GM12878 (cell line): ENCODE data around the gene COBLL1.

ENCODE experiments used
- EGR1 ChIP-seq, 2 experiments: IDR thresholded peaks; 1 replicate in 1 of 2; 2 replicates in 1 of 2; pipeline ENCODE4 v1.6.1; 2011 to 2012; ENCODE audit warnings: low read depth in 2 of 2, low read length in 2 of 2, borderline replicate concordance in 1 of 2, mild to moderate bottlenecking in 1 of 2, moderate library complexity in 1 of 2
- JUND ChIP-seq: IDR thresholded peaks from 2 replicates; pipeline ENCODE4 v1.6.1; 2012; ENCODE audit warnings: low read depth, mild to moderate bottlenecking, low read length, improper control_type of control experiment, moderate library complexity
- SREBF1 ChIP-seq: IDR thresholded peaks from 2 replicates; pipeline ENCODE4 v1.6.1; 2012; ENCODE audit warnings: mild to moderate bottlenecking, low read length
- ZBED1 ChIP-seq: IDR thresholded peaks from 2 replicates; pipeline ENCODE4 v1.6.1; 2016; ENCODE audit warnings: borderline replicate concordance
- TF ChIP-seq, protein P1 (sequence below), 3 experiments: IDR thresholded peaks in 2 of 3; conservative IDR thresholded peaks in 1 of 3; 2 replicates each; pipeline ENCODE4 v1.5.1; 2011; ENCODE audit warnings: low read depth in 3 of 3, low read length in 3 of 3, mild to moderate bottlenecking in 3 of 3, control low read depth in 2 of 3, moderate library complexity in 2 of 3, inconsistent platforms in 1 of 3, mixed read lengths in 1 of 3; ENCODE audit not compliant: control insufficient read depth in 2 of 3, insufficient read depth in 1 of 3; ENCODE audit errors: extremely low read depth in 1 of 3
- TF ChIP-seq, protein P2 (sequence below): IDR thresholded peaks from 2 replicates; pipeline ENCODE4 v1.6.1; 2012; ENCODE audit warnings: low read depth, low read length, improper control_type of control experiment

DNA sequence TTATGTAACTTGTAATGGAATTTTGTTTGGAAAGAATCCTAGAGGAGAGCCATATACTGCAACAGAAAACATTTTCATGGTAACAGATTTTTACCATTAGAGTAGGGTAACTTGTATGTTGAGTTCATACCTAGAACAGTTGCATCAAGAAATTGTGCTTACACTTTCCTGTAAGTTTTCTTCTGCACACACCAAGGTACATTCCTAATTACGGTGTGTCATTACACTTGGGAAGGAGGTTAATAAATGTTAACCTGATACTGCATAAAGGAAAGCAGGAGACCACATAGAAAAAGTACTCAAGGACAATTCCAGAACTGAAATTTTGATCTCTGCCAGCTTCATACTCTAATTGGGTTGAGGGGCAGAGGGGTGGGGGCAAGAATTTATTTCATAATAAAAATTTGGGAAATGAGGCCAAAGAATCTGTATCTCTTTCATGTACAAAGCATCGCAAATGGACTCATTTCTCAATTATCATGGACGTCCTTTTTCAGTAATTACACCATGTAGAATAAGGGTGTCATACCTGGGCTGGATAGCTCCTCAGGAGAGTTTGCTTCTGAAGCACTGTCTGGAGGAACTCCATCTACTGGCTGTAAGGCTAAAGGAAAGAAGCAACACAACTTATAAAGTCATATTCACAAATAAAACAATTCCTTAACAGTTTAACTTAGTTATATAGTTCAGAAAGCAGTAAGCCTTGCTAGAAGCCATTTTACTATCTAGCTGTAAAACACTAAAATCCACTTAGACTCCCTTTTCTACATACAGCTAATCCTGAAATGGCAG lies 137.5 kb downstream of the COBLL1 start:
- TF ChIP-seq, protein P1, sequence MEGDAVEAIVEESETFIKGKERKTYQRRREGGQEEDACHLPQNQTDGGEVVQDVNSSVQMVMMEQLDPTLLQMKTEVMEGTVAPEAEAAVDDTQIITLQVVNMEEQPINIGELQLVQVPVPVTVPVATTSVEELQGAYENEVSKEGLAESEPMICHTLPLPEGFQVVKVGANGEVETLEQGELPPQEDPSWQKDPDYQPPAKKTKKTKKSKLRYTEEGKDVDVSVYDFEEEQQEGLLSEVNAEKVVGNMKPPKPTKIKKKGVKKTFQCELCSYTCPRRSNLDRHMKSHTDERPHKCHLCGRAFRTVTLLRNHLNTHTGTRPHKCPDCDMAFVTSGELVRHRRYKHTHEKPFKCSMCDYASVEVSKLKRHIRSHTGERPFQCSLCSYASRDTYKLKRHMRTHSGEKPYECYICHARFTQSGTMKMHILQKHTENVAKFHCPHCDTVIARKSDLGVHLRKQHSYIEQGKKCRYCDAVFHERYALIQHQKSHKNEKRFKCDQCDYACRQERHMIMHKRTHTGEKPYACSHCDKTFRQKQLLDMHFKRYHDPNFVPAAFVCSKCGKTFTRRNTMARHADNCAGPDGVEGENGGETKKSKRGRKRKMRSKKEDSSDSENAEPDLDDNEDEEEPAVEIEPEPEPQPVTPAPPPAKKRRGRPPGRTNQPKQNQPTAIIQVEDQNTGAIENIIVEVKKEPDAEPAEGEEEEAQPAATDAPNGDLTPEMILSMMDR (IDR thresholded peaks at IDR 0.05 in 2 of 3, conservative IDR thresholded peaks at IDR 0.05 in 1 of 3; ENCODE audit: control insufficient read depth in 2 of 3, extremely low read depth in 1 of 3, insufficient read depth in 1 of 3, low read depth in 3 of 3, low read length in 3 of 3) = no peak
- TF ChIP-seq, protein P2, sequence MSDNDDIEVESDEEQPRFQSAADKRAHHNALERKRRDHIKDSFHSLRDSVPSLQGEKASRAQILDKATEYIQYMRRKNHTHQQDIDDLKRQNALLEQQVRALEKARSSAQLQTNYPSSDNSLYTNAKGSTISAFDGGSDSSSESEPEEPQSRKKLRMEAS = no peak
- TF ChIP-seq JUND (no peak), ZBED1 (no peak), SREBF1 (no peak), EGR1 (IDR thresholded peaks at IDR 0.05; ENCODE audit: borderline replicate concordance in 1 of 2, low read depth in 2 of 2, low read length in 2 of 2) (no peak)
